ENCODE measurements around the gene NBPF20.
"Not testable (repeated sequence)": the region's sequence is repeated elsewhere in the genome, so short reads cannot be mapped to it uniquely, and the experiment has no call there.

The NBPF20 gene

GRCh38 chr1:145425436-145426029 lies at the start of gene NBPF20:
TSS of gene NBPF20 (minus strand) at chr1:145425603. CDS start at chr1:145405272, 20,331 bp downstream.
- peak; percentile 56 to 76 for DNase-seq (ENCODE audit: low read depth in 2 of 2)

- DNase-seq (ENCODE audit: low read depth in 2 of 2), result not testable (repeated sequence)
Measured at GRCh38 chr1:145474837-145475368, 49.5 kb upstream of the NBPF20 start.

- not testable (repeated sequence) for DNase-seq (ENCODE audit: low read depth in 2 of 2)
Measured at GRCh38 chr1:145472731-145473130, 47.3 kb upstream of the NBPF20 start.

GRCh38 chr1:145471365-145471764 lies 46.0 kb upstream of the NBPF20 start:
- not testable (repeated sequence) for DNase-seq (ENCODE audit: low read depth in 2 of 2)

- DNase-seq (ENCODE audit: low read depth in 2 of 2), result peak; percentile 80 to 84
Measured at GRCh38 chr1:145465405-145466144, 40.2 kb upstream of the NBPF20 start.

GRCh38 chr1:145464708-145465336 lies 39.4 kb upstream of the NBPF20 start:
- not testable (repeated sequence) for DNase-seq (ENCODE audit: low read depth in 2 of 2)

- DNase-seq (ENCODE audit: low read depth in 2 of 2), result not testable (repeated sequence)
Measured at GRCh38 chr1:145464017-145464416, 38.6 kb upstream of the NBPF20 start.

GRCh38 chr1:145460684-145461083 lies 35.3 kb upstream of the NBPF20 start:
- DNase-seq (ENCODE audit: low read depth in 2 of 2), result not testable (repeated sequence)

- not testable (repeated sequence) for DNase-seq (ENCODE audit: low read depth in 2 of 2)
Measured at GRCh38 chr1:145460048-145460447, 34.6 kb upstream of the NBPF20 start.

- DNase-seq (ENCODE audit: low read depth in 2 of 2), result not testable (repeated sequence)
Measured at GRCh38 chr1:145459591-145459990, 34.2 kb upstream of the NBPF20 start.

- DNase-seq (ENCODE audit: low read depth in 2 of 2), result not testable (repeated sequence)
Measured at GRCh38 chr1:145459063-145459462, 33.7 kb upstream of the NBPF20 start.

- DNase-seq (ENCODE audit: low read depth in 2 of 2), result not testable (repeated sequence)
Measured at GRCh38 chr1:145454824-145455177, 29.4 kb upstream of the NBPF20 start.

GRCh38 chr1:145453873-145454823 lies 28.7 kb upstream of the NBPF20 start:
- DNase-seq (ENCODE audit: low read depth in 2 of 2), result not testable (repeated sequence)

GRCh38 chr1:145452506-145452905 lies 27.1 kb upstream of the NBPF20 start:
- DNase-seq (ENCODE audit: low read depth in 2 of 2), result not testable (repeated sequence)

- not testable (repeated sequence) for DNase-seq (ENCODE audit: low read depth in 2 of 2)
Measured at GRCh38 chr1:145451914-145452313, 26.5 kb upstream of the NBPF20 start.

- DNase-seq (ENCODE audit: low read depth in 2 of 2), result not testable (repeated sequence)
Measured at GRCh38 chr1:145445219-145445618, 19.8 kb upstream of the NBPF20 start.

GRCh38 chr1:145442340-145442739 lies 16.9 kb upstream of the NBPF20 start:
- DNase-seq (ENCODE audit: low read depth in 2 of 2), result not testable (repeated sequence)

- not testable (repeated sequence) for DNase-seq (ENCODE audit: low read depth in 2 of 2)
Measured at GRCh38 chr1:145431363-145432256, 6.2 kb upstream of the NBPF20 start.

GRCh38 chr1:145430830-145431229 lies 5.4 kb upstream of the NBPF20 start:
- DNase-seq (ENCODE audit: low read depth in 2 of 2), result not testable (repeated sequence)

- not testable (repeated sequence) for DNase-seq (ENCODE audit: low read depth in 2 of 2)
Measured at GRCh38 chr1:145429329-145429728, 3.9 kb upstream of the NBPF20 start.

Measured in stimulated activated CD4-positive, alpha-beta T cell treated with anti-CD3 and anti-CD28 coated beads, Interleukin-12 subunit alpha, Interleukin-12 subunit beta, amount 100 ng/mL, for 24 hours (primary cell).